Activated naive CD8-positive, alpha-beta T cell treated with anti-CD3 and anti-CD28 coated beads for 36 hours (primary cell): ENCODE results near the gene IL2RA. TPM values are rescaled to one million over a fixed set of nuclear protein-coding genes. Genes with fewer than 3 reads are reported as not detected.
"Not testable (repeated sequence)": the region's sequence is repeated elsewhere in the genome, so short reads cannot be mapped to it uniquely, and the experiment has no call there.

Experiments
- DNase-seq: peaks from one replicate; pipeline ENCODE4 v3.0.0; 2021
- H3K27ac Mint-ChIP-seq: one replicate; pipeline ENCODE4 v1.8.0; 2022; ENCODE audit warnings: mild to moderate bottlenecking, moderate library complexity, mixed read lengths
- H3K27me3 Mint-ChIP-seq: one replicate; pipeline ENCODE4 v1.8.0; 2022; ENCODE audit warnings: mild to moderate bottlenecking, mixed read lengths
- H3K36me3 Mint-ChIP-seq: one replicate; pipeline ENCODE4 v1.8.0; 2021; ENCODE audit warnings: mild to moderate bottlenecking, mixed read lengths
- H3K4me1 Mint-ChIP-seq: one replicate; pipeline ENCODE4 v1.8.0; 2021; ENCODE audit warnings: mixed read lengths
- H3K4me3 Mint-ChIP-seq: one replicate; pipeline ENCODE4 v1.8.0; 2022; ENCODE audit warnings: mild to moderate bottlenecking, moderate library complexity, mixed read lengths
- H3K9me3 Mint-ChIP-seq: one replicate; pipeline ENCODE4 v1.8.0; 2022; ENCODE audit warnings: mixed read lengths
- total RNA-seq, 2 experiments: library from RNA; stranded (reverse); gene quantifications; one replicate each; pipeline ENCODE4 v1.2.3, GENCODE V29; 2021

The IL2RA gene
- total RNA-seq, 2 experiments from 2014 or later = 680 to 698 TPM

DNA sequence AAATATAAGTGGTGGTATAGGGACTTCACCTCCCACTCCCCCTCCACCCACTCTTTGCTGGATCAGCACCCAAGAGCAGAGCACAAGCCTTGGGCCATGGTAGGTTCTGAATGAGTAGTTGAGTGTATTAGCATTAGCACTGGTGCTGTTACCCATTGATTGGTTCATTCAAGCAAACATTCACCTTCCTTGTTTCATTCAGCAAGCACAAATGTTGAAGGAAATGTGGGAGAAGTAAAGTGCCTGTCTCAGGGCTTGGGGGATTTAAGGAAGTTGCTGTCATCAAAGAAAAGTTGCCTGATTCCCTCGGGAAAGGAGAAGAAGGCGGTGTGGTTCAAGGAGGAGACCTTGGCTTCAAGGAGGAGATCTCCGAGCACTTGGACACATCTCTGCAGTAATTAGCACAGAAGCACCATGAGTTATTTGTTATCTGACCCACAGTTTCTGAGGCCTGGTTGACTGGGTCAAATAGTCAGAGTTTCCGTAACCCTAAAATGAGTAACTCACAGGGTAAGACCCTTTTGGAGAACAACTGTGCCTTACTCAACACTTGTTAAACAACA is 17.3 kb downstream of the IL2RA start:
- H3K9me3 Mint-ChIP-seq = no peaks in the 10 kb centered on the region
- H3K27ac Mint-ChIP-seq = peak overlapping the region; percentile 95
- peaks cover 89% of the 10 kb centered on the region for H3K36me3 Mint-ChIP-seq
- DNase-seq = no peak
- H3K27me3 Mint-ChIP-seq = no peaks in the 10 kb centered on the region
- peak overlapping the region; percentile 75 for H3K4me3 Mint-ChIP-seq
- peaks cover 78% of the 10 kb centered on the region for H3K4me1 Mint-ChIP-seq

DNA sequence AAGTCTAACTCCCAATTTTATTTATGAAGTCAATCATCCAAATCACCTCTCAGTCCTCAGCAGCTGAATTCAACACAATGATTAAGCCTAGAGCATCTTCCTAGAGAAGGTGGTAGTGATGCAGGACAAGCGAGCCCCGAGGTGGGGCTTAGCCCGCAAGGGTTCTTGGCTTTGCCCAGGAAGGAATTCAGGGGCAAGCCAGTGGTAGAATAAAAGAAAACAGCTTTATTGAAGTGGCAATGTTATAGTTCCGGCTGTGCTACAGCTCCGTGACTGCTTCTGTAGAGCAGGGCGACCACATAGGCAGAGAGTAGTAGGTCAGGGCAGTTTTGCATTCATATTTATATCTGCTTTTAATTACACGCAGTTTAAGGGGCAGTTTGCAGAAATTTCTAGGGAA is 18.1 kb downstream of the IL2RA start:
- Mint-ChIP-seq H3K9me3 (no peaks in the 10 kb centered on the region), H3K4me3 (peak overlapping the region; percentile 75), H3K36me3 (peaks cover 89% of the 10 kb centered on the region), H3K27me3 (no peaks in the 10 kb centered on the region), H3K27ac (peak overlapping the region; percentile 95), H3K4me1 (peaks cover 78% of the 10 kb centered on the region)
- DNase-seq = no peak

DNA sequence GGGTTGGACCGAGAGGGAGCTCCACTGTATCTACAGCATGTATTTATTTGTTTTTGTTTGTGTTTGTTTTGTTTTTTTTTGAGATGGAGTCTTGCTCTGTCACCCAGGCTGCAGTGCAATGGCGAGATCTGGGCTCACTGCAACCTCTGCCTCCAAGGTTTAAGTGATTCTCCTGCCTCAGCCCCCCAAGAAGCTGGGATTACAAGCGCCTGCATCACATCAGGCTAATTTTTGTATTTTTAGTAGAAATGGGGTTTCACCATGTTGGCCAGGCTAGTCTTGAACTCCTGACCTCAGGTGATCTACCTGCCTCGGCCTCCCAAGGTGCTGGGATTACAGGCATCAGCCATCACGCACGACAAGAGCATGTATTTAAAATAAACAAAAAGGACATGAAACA is 18.8 kb downstream of the IL2RA start:
- peak overlapping the region; percentile 27 for H3K4me3 Mint-ChIP-seq
- peak overlapping the region; percentile 74 for H3K27ac Mint-ChIP-seq
- not testable (repeated sequence) for H3K9me3 Mint-ChIP-seq, H3K27me3 Mint-ChIP-seq, DNase-seq
- peaks cover 89% of the 10 kb centered on the region for H3K36me3 Mint-ChIP-seq
- H3K4me1 Mint-ChIP-seq = peaks cover 78% of the 10 kb centered on the region

DNA sequence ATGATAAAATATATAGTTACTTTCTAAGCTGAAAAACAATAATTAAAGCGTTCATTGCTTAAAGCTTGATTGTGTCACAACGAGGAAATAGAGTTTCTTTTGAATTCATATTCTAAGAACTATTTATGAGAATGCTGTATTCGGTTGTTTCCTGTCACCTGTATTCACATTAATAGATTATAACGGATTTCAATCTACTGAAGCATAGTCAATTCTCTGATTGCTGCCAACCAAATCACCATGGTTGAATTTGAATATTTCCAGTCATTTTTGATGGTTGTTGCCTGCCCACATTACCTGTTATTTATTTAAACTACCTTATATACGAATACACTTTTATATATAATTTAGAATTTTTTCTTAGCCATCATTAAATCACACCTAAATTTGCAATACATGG is 22.0 kb downstream of the IL2RA start:
- peaks cover 94% of the 10 kb centered on the region for H3K36me3 Mint-ChIP-seq
- no peak overlapping the region for H3K27ac Mint-ChIP-seq
- H3K27me3 Mint-ChIP-seq = no peaks in the 10 kb centered on the region
- H3K4me3 Mint-ChIP-seq = no peak overlapping the region
- peaks cover 82% of the 10 kb centered on the region for H3K4me1 Mint-ChIP-seq
- no peak for DNase-seq
- no peaks in the 10 kb centered on the region for H3K9me3 Mint-ChIP-seq

DNA sequence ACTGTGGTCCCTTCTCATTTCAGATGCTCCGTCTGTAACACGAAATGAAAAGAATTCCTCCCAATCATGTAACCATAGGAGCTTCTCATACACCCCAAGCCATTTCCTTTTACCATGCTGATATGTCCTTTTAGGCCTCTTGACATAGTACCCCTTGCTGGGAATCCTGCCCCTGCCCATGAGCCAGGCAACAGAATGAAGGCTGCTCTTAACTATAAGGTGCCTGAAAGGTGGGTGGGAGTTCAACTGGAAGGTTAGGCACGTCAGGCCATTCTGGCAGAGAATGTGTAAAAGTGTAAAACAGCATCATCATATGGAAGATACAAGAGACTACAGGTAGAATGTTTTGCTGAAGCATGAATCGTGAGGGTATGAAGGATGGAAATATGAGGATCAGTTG is 22.5 kb downstream of the IL2RA start:
- no peak for DNase-seq
- H3K27ac Mint-ChIP-seq = peak overlapping the region; percentile 30
- no peak overlapping the region for H3K4me3 Mint-ChIP-seq
- H3K9me3 Mint-ChIP-seq = peaks cover under 1% of the 10 kb centered on the region
- peaks cover 94% of the 10 kb centered on the region for H3K36me3 Mint-ChIP-seq
- H3K27me3 Mint-ChIP-seq = no peaks in the 10 kb centered on the region
- peaks cover 80% of the 10 kb centered on the region for H3K4me1 Mint-ChIP-seq

DNA sequence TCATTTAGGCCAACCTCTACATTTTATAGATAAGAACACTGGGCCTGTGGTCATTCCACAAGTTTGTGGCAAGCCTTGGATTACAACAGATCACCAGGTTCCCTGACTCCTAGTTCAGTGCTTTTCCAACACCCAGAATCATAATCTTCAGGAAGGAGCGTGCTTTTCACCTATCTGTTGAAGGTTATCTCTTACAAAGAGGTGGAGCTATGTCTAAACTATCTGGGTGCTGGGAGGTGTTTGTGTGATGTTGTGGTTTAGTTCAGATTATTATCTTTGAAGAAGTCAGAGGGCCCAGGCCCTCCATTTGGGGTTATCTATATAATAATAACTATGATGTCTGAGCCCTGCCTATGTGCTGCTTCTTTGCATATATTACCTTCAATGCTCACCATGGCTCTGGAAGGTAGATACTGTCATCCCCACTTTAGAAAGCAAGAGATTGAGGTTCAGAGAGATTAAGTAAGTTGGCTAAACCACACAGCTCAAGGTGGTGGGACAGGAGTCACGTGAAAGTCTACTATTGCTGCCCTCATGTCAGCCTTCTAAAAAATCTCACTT is 24.0 kb downstream of the IL2RA start:
- Mint-ChIP-seq H3K4me1 (peaks cover 77% of the 10 kb centered on the region), H3K9me3 (peaks cover 3% of the 10 kb centered on the region), H3K27ac (peak overlapping the region; percentile 76), H3K4me3 (peak overlapping the region; percentile 33), H3K36me3 (peaks cover 94% of the 10 kb centered on the region), H3K27me3 (no peaks in the 10 kb centered on the region)
- no peak for DNase-seq

DNA sequence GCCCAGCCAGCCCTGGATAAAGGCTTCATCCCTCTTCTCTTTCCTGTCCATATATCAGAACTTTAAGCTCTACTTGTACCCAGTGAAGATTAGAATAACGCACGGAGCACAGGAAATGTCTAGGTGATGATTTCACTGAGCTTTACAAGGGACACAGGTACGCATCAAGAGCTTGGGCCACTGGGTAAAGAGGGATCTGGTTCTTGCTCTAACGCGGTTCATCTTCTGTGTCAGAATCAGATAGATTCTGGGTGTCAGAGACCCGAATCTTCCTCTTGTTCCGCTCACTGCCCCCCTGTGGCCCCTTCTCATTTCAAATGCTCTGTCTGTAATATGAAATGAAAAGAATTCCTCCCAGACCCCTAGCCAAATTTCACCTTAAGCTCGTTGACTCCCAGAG is 24.7 kb downstream of the IL2RA start:
- no peak for DNase-seq
- H3K36me3 Mint-ChIP-seq = peaks cover 94% of the 10 kb centered on the region
- H3K27me3 Mint-ChIP-seq = no peaks in the 10 kb centered on the region
- peaks cover 75% of the 10 kb centered on the region for H3K4me1 Mint-ChIP-seq
- peak overlapping the region; percentile 1 for H3K4me3 Mint-ChIP-seq
- H3K27ac Mint-ChIP-seq = peak overlapping the region; percentile 76
- H3K9me3 Mint-ChIP-seq = peaks cover 5% of the 10 kb centered on the region

DNA sequence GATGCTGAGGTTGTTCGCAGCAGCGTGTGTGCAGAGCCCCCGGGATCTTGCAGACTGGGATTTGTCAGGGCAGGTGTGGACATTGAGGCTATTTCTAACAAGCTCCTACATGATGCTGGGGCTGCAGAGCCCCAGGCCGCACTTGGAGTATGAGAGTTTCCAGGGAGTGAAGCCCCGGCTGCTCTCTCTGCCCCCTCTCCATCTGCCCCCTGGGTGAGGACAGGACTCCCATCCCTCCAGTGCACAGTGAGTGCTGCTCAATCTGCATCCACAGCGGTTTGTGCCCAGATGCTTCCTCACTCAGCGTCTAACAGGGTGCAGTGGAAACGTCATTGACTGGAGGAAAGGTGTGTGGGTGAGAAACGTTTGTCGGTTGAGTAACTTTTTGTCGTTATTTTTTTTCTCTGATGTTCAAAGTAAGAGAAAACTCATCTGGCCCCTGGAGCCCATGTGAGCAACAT is 25.3 kb downstream of the IL2RA start:
- Mint-ChIP-seq H3K4me3 (peak overlapping the region; percentile 1), H3K4me1 (peaks cover 73% of the 10 kb centered on the region), H3K27ac (peak overlapping the region; percentile 76), H3K9me3 (peaks cover 6% of the 10 kb centered on the region), H3K36me3 (peaks cover 96% of the 10 kb centered on the region), H3K27me3 (no peaks in the 10 kb centered on the region)
- no peak for DNase-seq

DNA sequence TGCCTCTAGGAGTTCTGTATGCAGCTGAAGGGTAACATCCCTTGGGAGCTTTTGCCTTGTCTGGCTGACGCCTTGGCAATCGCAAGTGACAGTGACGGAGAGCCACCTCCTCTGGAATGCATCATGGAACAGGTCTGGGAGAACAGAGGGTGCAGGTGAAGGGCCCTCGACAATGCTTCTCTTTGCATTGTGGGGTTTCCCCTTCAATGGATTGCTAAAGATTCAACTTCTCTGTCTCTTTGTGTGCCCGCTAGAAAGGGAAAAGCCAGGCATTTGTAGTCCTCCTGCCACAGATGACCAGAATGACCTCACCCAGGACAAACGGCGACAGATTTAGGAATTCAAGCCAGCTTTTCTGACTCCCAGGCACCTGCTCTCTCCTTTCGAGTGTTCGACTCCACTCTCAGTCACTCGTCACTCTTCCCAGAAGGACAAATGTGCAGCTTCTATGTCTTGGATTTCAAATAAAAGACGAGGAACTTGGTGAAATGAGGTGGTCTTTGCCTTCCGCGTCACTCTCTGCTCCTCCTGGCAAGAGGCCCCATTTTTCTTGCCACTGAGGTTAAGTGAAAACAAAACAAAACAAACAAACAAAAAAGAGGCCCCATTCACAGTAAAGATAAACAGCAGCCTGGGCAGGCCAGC is 26.1 kb downstream of the IL2RA start:
- H3K4me1 Mint-ChIP-seq = peaks cover 69% of the 10 kb centered on the region
- no peaks in the 10 kb centered on the region for H3K27me3 Mint-ChIP-seq
- H3K9me3 Mint-ChIP-seq = peaks cover 7% of the 10 kb centered on the region
- peak overlapping the region; percentile 48 for H3K4me3 Mint-ChIP-seq
- peak overlapping the region; percentile 76 for H3K27ac Mint-ChIP-seq
- peaks cover 94% of the 10 kb centered on the region for H3K36me3 Mint-ChIP-seq
- no peak for DNase-seq

DNA sequence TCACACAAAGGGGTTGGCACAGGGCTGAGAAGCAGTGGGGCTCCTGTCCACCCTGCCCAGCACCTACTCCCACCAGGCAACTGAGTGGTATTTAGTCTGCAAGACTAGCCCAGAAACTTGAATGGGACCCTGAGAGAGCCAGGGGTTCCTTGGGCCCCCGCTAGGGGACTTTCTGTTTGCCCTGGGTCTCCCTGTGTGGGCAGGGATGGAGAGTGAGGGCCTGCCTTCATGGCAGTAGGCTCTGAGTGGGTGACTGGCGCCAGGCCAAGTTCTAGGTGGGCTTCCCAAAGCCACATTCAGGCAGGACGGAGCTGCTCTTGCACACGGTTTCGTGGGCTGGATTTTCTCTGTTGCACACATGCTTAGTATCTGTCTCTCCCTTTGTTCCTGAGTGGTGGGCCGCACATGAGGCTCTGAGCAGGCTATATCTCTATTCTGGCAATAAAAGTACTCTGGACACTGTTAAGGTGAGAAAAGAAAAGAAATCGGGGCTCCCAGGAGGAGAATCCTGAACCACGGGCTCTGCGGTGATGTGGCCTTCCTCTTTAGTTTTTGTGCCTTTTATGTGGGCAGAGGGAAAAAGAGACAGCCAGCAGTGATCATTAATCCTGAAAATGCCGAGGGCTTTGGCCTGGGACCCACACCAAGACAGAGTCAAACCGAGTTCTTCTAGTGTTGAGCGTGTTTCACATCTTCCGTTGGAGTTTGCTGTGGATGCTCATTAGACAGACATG is 26.9 kb downstream of the IL2RA start:
- Mint-ChIP-seq H3K4me3 (no peak overlapping the region), H3K9me3 (peaks cover 11% of the 10 kb centered on the region), H3K4me1 (peaks cover 65% of the 10 kb centered on the region), H3K27ac (peak overlapping the region; percentile 76), H3K27me3 (no peaks in the 10 kb centered on the region), H3K36me3 (peaks cover 94% of the 10 kb centered on the region)
- DNase-seq = no peak

DNA sequence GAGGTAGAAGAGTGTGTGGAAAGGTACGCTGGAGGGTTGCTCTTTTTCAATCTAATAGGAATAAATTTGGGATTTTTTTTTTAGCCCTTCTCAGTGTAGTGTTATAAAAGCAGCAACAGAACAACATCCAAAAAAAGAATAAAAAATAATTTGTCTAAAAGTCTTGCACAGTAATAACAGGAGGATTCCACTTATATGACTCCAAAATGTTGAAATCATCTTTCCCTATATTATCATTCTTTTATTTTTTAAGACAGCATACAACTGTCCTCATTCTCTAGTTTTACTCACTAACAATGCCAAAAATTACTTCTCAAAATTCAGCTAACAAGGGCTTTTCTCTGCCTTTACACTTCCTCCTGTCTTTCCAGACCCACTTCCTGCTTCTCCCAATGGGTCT is 27.8 kb downstream of the IL2RA start:
- H3K9me3 Mint-ChIP-seq = peaks cover 15% of the 10 kb centered on the region
- H3K27ac Mint-ChIP-seq = peak overlapping the region; percentile 76
- peaks cover 60% of the 10 kb centered on the region for H3K4me1 Mint-ChIP-seq
- no peak for DNase-seq
- H3K4me3 Mint-ChIP-seq = no peak overlapping the region
- no peaks in the 10 kb centered on the region for H3K27me3 Mint-ChIP-seq
- peaks cover 92% of the 10 kb centered on the region for H3K36me3 Mint-ChIP-seq

DNA sequence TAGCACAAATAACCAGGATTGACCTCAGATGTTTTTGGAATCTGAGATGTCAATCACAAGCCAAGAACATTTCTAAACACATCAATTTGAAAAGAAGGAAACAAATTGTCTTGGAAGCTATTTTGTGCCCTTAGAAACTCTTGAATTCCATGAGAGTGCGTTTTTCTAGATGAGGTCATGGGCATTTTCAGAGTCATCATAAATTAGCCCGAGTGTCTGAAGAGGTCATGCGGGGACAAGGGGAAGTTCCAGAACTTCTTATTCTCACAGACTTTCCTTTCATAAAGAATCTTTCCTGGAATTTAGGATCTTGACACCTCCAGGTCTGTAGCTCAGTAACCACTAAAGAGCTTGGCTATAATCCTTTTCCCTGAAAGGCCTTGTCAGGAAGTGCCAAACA is 28.2 kb downstream of the IL2RA start:
- Mint-ChIP-seq H3K4me1 (peaks cover 56% of the 10 kb centered on the region), H3K4me3 (no peak overlapping the region), H3K27me3 (no peaks in the 10 kb centered on the region), H3K9me3 (peaks cover 15% of the 10 kb centered on the region), H3K27ac (peak overlapping the region; percentile 45), H3K36me3 (peaks cover 89% of the 10 kb centered on the region)
- no peak for DNase-seq

DNA sequence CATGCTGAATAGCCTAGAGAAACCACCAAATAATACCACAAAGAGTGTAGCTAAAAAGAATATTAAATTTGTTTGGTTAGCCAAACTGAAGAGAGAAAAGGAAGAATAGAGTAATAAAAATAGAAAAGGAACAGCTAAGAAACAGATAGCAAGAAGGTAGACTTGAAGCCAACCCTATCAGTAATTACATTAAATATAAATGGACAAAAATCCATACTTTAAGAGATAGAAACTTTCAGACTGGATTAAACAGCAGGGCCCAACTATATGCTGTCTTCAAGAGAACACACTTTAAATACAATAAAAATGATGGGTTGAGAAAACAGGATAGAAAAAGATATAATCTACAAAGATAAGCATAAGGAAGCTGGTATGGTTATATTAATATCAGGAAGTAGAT is 31.2 kb downstream of the IL2RA start:
- H3K27ac Mint-ChIP-seq = no peak overlapping the region
- peaks cover 15% of the 10 kb centered on the region for H3K9me3 Mint-ChIP-seq

DNA sequence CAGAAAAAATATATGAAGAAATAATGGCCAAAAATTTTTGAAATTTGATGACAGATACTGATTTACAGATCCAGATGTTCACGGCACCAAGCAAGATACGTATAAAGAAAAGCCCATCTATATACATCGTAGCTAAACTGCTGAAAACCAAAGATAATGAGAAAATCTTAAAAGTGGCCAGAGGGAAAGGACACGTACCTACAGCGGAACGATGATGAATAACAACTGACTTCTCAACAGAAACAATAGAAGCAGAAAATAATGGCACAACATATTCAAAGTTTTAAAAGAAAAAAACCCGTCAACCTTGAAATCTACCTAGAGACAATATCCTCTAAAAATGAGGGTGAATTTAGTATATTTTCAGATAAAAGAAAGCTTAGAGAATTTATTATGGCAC is 31.9 kb downstream of the IL2RA start:
- no peak for DNase-seq
- H3K4me1 Mint-ChIP-seq = peaks cover 25% of the 10 kb centered on the region
- no peak overlapping the region for H3K27ac Mint-ChIP-seq
- peaks cover 15% of the 10 kb centered on the region for H3K9me3 Mint-ChIP-seq
- H3K36me3 Mint-ChIP-seq = peaks cover 86% of the 10 kb centered on the region
- H3K27me3 Mint-ChIP-seq = no peaks in the 10 kb centered on the region
- no peak overlapping the region for H3K4me3 Mint-ChIP-seq

More for the DNA sequence above, 31.2 kb downstream of the IL2RA start:
- H3K4me1 Mint-ChIP-seq = peaks cover 32% of the 10 kb centered on the region
- no peak overlapping the region for H3K4me3 Mint-ChIP-seq
- DNase-seq = no peak
- no peaks in the 10 kb centered on the region for H3K27me3 Mint-ChIP-seq
- H3K36me3 Mint-ChIP-seq = peaks cover 86% of the 10 kb centered on the region

DNA sequence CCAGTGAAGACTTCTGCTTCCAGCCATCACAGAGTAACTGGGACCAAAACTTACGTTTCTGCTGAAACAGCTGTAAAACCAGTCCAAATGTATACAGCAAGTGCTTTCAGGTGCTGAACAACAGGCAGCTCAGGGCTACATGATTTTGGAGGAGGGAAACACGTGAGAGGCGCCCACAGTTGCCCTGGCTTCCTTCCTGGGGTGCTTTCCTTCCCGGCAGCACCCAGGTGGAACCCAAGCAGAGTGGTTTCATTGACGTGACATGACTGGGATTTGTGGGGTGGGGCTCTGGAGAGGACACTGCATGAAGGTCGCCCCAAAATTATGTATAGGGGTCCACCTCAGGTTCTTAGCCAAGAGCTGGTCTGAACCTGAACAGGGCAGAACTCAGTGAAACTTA is 34.2 kb downstream of the IL2RA start:
- Mint-ChIP-seq H3K36me3 (peaks cover 87% of the 10 kb centered on the region), H3K9me3 (peaks cover 12% of the 10 kb centered on the region), H3K4me1 (peaks cover 12% of the 10 kb centered on the region), H3K4me3 (no peak overlapping the region), H3K27ac (no peak overlapping the region), H3K27me3 (no peaks in the 10 kb centered on the region)
- DNase-seq = no peak
